Heart right ventricle (tissue), 16 donors: ENCODE data around the gene HADH. TPM values are rescaled to one million over a fixed set of nuclear protein-coding genes. Genes with fewer than 3 reads are reported as not detected.
A peak's percentile ranks its signal among the peaks of the same experiment; 100 is the strongest.

Experiments
- ATAC-seq, 8 donors: fragments of 200-7000 bp; cut with Tn5 transposase; one replicate each; pipeline ENCODE4 v1.9.1; 2020; ENCODE audit warnings: mild to moderate bottlenecking in 8 of 8, moderate library complexity in 8 of 8, moderate number of reproducible peaks in 1 of 8
- DNase-seq, 2 donors: peaks; one replicate each; pipeline ENCODE4 v3.0.0-alpha.2; 2020
- H3K27ac ChIP-seq, 10 donors: fragments of 200-600 bp; sonication (generic) in 2 of 10; one replicate each; pipeline versions ENCODE4 v1.5.0 to v1.8.0; 2020 to 2022; ENCODE audit warnings: mild to moderate bottlenecking in 3 of 10
- H3K27me3 ChIP-seq, 7 donors: fragments of 200-600 bp; one replicate each; pipeline ENCODE4 v1.8.0; 2021 to 2022; ENCODE audit warnings: mild to moderate bottlenecking in 2 of 7
- H3K36me3 ChIP-seq, 9 donors: fragments of 200-600 bp; sonication (generic) in 1 of 9; one replicate each; pipeline versions ENCODE4 v1.5.0 to v1.8.0; 2020 to 2022; ENCODE audit warnings: mild to moderate bottlenecking in 2 of 9
- H3K4me1 ChIP-seq, 9 donors: fragments of 200-600 bp; sonication (generic) in 1 of 9; one replicate each; pipeline versions ENCODE4 v1.5.0 to v1.8.0; 2020 to 2022; ENCODE audit warnings: mild to moderate bottlenecking in 4 of 9
- H3K4me3 ChIP-seq, 10 donors: fragments of 200-600 bp; sonication (generic) in 2 of 10; one replicate each; pipeline versions ENCODE4 v1.5.0 to v1.8.0; 2020 to 2022; ENCODE audit warnings: mild to moderate bottlenecking in 7 of 10, moderate library complexity in 2 of 10
- H3K9me3 ChIP-seq, 11 donors: fragments of 200-600 bp in 10 of 11; sonication (generic) in 2 of 11; one replicate each; pipeline versions ENCODE4 v1.5.0 to v1.8.0; 2013 to 2022; ENCODE audit warnings: mild to moderate bottlenecking in 2 of 11, control low read depth in 1 of 11, moderate library complexity in 1 of 11
- WGBS, 2 donors: extraction: QIAGEN DNeasy Blood & Tissue Kit; methylation state at CpG; one replicate each; pipeline ENCODE4 v1.1.7; 2013; ENCODE audit warnings: inconsistent platforms in 1 of 2; 5-methylcytosine and 5-hydroxymethylcytosine counted together
- intact Hi-C, 10 donors: fragments of 100-400 bp; cut with DNase I; formaldehyde crosslinking; loops; one replicate each; pipeline versions ENCODE4 v1.11.1 to v1.14.2; 2022
- polyA plus RNA-seq, 2 donors: library from polyadenylated mRNA; stranded (reverse); fragments of 200-250 nt; gene quantifications; one replicate each; pipeline ENCODE4 v1.2.3, GENCODE V29; 2013
- total RNA-seq, 10 donors: library from RNA; stranded (reverse); fragmentation: NEBNext Ultra II Directional in 3 of 10; extraction: Animal tissue kit (Norgen Biotek cat#: 25700) in 3 of 10; gene quantifications; one replicate each; pipeline versions ENCODE4 v1.2.1 to v1.2.4, GENCODE V29; 2021 to 2023
- TF ChIP-seq, protein P1 (sequence below), 9 donors: fragments of 200-600 bp; sonication (generic) in 2 of 9; IDR thresholded peaks; one replicate each; pipeline versions ENCODE4 v1.5.0 to v1.8.0; 2021 to 2022; ENCODE audit warnings: antibody characterized with exemption in 9 of 9, mild to moderate bottlenecking in 5 of 9, moderate library complexity in 1 of 9
- donor health status: Arrhythmogenic right ventricular cardiomyopathy.
- donor health status: ischemic (EF 13 %, LVEDD 7.1; RV severe dilation, severe dysfunction).
- donor health status: healthy with polysubstance abuse.
- donor health status: DM: no; HTN: yes; CAD: no.
- donor health status: DM: no; HTN: no; CAD: no.
- donor health status: ischemic (EF 25% LVEDD 6.9; RV normal size, moderate dysfunction).
- donor health status: ischemic (EF 25% LVEDD 5.7; RV mildly dilated, moderate dysfunction).
- donor health status: healthy.
- donor health status: DM: yes; HTN: yes; CAD: no.
- donor health status: Ischemic cardiomyopathy.
- donor health status: ischemic (EF 35%, LVEDD 5.7; RV mildly dilated, moderate dysfunction).
- donor health status: nonischemic (EF 11% LVEDD 7.7; RV severe dilation, severe dysfunction).
- donor health status: DM: yes; HTN: yes; CAD: no.
- donor health status: PGD.
- donor health status: ischemic (EF 29% LVEDD 5.4; RV normal size, mild dysfunction).
- donor health status: nonischemic (EF 23%, LVEDD 6.1; RV moderate dilation, normal function).

HADH gene
- total and polyA plus RNA-seq, 12 donors = 58.2 to 295 (median 235) TPM

DNA sequence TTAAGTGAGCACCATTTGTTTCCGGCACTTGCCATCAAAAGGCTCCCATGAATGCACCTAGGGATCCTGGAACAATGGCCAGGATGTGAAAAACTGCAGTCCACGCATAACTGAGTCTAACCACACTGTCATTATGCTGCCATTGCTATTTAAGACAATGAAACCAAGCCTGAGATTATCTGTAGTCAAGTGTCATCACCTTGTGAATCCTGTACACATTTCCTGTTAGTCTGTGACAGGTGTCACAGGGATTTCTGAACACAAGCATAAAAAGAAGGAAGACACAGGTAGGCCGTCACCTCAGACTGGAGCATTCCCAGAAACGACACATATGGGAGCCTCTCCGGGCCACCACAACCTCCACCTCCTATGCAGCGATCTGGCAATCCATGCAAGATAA lies 66.7 kb downstream of the HADH start:
- ATAC-seq (no peak), DNase-seq (no peak)
- Histone ChIP-seq H3K4me3 (no peak overlapping the region), H3K27ac (no peak overlapping the region), H3K4me1 (no peaks in the 10 kb centered on the region), H3K36me3 (no peaks in the 10 kb centered on the region), H3K9me3 (no peaks in the 10 kb centered on the region), H3K27me3 (peaks cover 0 to 8% (median 0%) of the 10 kb centered on the region in 7 donors)
- intact Hi-C loops = no loop called here
- TF ChIP-seq, protein P1, sequence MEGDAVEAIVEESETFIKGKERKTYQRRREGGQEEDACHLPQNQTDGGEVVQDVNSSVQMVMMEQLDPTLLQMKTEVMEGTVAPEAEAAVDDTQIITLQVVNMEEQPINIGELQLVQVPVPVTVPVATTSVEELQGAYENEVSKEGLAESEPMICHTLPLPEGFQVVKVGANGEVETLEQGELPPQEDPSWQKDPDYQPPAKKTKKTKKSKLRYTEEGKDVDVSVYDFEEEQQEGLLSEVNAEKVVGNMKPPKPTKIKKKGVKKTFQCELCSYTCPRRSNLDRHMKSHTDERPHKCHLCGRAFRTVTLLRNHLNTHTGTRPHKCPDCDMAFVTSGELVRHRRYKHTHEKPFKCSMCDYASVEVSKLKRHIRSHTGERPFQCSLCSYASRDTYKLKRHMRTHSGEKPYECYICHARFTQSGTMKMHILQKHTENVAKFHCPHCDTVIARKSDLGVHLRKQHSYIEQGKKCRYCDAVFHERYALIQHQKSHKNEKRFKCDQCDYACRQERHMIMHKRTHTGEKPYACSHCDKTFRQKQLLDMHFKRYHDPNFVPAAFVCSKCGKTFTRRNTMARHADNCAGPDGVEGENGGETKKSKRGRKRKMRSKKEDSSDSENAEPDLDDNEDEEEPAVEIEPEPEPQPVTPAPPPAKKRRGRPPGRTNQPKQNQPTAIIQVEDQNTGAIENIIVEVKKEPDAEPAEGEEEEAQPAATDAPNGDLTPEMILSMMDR (IDR thresholded peaks at IDR 0.05) = no peak
- WGBS, 2 donors = 77 to 79% methylated on average over 6 of the region's 6 CpGs

DNA sequence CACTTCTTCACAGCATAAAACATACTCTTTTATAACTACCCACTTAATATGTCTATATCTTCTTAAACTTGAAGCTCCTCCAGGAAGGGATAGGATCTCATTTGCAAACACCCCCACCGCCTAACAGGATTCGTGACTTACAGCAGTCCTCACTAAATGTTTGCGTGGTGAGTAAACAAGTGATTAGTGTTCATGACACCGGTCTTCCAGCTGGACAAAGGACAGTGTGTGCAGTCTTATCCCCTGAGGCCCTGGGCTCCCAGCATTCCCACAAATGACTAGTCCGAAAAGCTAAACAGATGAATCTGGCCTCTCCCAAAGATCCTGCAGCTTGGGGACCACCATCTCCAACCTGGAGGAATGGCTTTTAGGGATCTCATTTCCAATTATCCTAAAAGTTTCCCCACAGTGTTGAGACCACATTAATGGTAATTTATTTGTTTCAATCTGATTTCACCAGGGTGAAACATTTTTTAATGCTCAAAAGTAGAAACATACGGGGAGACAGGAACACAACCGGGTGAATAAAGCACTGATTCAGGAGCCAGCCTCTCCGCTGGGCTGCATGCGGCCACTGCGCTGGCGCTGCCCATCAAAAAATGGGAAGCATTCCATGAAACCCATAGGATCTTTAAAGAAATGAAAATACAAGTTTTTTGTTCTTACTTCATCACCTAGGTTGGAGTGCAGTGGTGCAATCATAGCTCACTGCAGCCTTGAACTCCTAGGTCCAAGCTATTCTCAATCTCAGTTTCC lies 69.2 kb downstream of the HADH start:
- ATAC-seq (no peak), DNase-seq (no peak)
- Histone ChIP-seq H3K27ac (no peak overlapping the region), H3K36me3 (no peaks in the 10 kb centered on the region), H3K27me3 (peaks cover 0 to 26% (median 5%) of the 10 kb centered on the region in 7 donors), H3K4me1 (no peaks in the 10 kb centered on the region), H3K4me3 (no peak overlapping the region), H3K9me3 (no peaks in the 10 kb centered on the region)
- intact Hi-C loops = no loop called here
- 73 to 80% methylated on average over 11 of the region's 11 CpGs for WGBS, 2 donors
- TF ChIP-seq, protein P1 (IDR thresholded peaks at IDR 0.05) = no peak

DNA sequence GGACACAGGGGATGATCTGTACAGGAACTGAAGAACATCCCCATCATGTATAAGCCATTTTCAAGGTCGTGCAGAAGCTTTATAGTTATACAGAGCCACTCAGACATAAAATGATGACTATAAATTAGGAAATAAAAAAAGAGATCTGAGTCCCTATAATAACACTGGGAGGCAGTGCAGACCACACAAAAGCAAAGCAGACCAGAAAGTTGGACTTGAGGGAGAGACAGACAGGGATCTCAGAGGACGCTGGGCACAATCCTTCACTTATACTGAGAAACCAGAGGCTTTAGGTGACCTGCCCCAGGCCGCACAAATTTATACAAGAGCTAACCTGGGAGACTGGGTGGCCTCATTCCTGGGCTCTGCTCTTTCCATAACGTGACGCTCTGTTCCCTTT lies 70.5 kb downstream of the HADH start:
- intact Hi-C loops = loop anchor here in 6 of 10 donors (2.0 to 10.0 kb wide), 4 partner anchors 455 to 515 kb away; no protein-coding TSS in a partner anchor
- no peaks in the 10 kb centered on the region for H3K36me3 ChIP-seq
- H3K4me1 ChIP-seq = no peaks in the 10 kb centered on the region
- WGBS, 2 donors = 47 to 58% methylated on average over 5 of the region's 5 CpGs
- no peaks in the 10 kb centered on the region for H3K9me3 ChIP-seq
- ATAC-seq (peak in 6 of 8 donors; percentile 54 to 73 (median 65)), DNase-seq (no peak)
- peaks cover 0 to 26% (median 5%) of the 10 kb centered on the region in 7 donors for H3K27me3 ChIP-seq
- TF ChIP-seq, protein P1 (IDR thresholded peaks at IDR 0.05) = peak in 7 of 9 donors; percentile 24 to 61 (median 55)
- H3K27ac ChIP-seq = no peak overlapping the region
- no peak overlapping the region for H3K4me3 ChIP-seq

DNA sequence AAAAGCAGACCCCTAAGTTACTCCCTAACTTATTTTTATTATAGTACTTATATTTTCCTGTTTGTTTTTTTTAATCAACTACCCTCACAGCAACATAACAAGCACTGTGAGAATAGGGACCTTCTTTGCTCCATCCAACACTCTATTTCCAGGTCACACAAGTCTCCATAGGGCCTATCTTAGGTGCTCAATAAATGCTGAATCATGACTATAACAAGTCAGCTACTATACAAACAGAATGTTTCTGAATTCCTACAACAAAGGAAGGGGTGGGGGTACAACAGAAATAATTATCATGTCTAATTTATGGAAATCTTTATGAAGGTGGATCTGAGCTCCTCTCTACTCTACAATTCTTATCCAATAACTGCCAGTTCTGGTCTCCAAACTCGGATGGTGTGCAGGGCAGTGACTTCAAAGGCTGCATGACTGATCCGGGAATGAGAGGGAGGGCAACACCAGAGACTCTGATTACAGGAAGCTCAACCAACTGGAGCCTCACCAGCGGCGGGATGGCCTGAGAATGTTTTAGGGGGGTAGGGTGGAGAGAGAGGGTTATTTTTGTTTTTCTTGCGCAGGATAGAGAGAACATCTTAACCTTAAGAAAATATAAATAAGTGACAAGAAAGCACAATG lies 71.1 kb downstream of the HADH start:
- H3K9me3 ChIP-seq = no peaks in the 10 kb centered on the region
- TF ChIP-seq, protein P1 (IDR thresholded peaks at IDR 0.05) = no peak
- no peaks in the 10 kb centered on the region for H3K4me1 ChIP-seq
- H3K27ac ChIP-seq = no peak overlapping the region
- H3K27me3 ChIP-seq = peaks cover 0 to 29% (median 5%) of the 10 kb centered on the region in 7 donors
- DNase-seq (no peak), ATAC-seq (no peak)
- no peak overlapping the region for H3K4me3 ChIP-seq
- no peaks in the 10 kb centered on the region for H3K36me3 ChIP-seq
- intact Hi-C loops = loop anchor here in 6 of 10 donors (2.0 to 10.0 kb wide), 4 partner anchors 454 to 514 kb away; no protein-coding TSS in a partner anchor
- 54 to 58% methylated on average over 5 of the region's 5 CpGs for WGBS, 2 donors
